Prostate gland (tissue), 2 donors: Measurements from ENCODE around the gene INTS13.

Experiments
- POLR2AphosphoS5 ChIP-seq: sonication (generic); formaldehyde crosslinking; IDR thresholded peaks from one replicate; pipeline ENCODE4 v1.6.1; 2017; ENCODE audit warnings: antibody characterized with exemption
- TF ChIP-seq, protein P1 (sequence below), 4 experiments: fragments of 200-600 bp in 2 of 4; fragments of 450-650 bp in 2 of 4; sonication (generic) in 2 of 4; IDR thresholded peaks; 1 replicate in 3 of 4; 2 replicates in 1 of 4; pipeline ENCODE4 v1.5.1; 2016 to 2019; ENCODE audit warnings: antibody characterized with exemption in 4 of 4, mild to moderate bottlenecking in 2 of 4, moderate library complexity in 2 of 4

DNA sequence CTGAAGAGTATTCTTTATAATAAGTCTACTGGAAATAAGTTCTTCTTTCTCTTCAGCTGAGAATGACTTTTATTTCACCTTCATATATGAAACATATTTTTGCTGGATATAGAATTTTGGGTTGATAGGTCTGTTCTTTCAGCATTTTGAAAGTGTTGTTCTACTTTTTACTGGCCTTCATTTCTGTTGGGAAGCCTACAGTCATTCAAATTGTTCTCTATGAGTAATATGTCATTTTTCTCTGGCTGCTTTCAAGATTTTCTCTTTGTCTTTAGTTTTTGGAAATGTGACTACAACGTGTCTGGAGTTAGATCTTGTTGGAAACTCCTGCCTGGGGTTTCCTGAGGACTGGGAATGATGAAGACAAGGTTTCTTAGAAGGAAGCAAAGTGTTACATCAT, 10.5 kb upstream of the INTS13 start:
- TF ChIP-seq, protein P1, sequence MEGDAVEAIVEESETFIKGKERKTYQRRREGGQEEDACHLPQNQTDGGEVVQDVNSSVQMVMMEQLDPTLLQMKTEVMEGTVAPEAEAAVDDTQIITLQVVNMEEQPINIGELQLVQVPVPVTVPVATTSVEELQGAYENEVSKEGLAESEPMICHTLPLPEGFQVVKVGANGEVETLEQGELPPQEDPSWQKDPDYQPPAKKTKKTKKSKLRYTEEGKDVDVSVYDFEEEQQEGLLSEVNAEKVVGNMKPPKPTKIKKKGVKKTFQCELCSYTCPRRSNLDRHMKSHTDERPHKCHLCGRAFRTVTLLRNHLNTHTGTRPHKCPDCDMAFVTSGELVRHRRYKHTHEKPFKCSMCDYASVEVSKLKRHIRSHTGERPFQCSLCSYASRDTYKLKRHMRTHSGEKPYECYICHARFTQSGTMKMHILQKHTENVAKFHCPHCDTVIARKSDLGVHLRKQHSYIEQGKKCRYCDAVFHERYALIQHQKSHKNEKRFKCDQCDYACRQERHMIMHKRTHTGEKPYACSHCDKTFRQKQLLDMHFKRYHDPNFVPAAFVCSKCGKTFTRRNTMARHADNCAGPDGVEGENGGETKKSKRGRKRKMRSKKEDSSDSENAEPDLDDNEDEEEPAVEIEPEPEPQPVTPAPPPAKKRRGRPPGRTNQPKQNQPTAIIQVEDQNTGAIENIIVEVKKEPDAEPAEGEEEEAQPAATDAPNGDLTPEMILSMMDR (IDR thresholded peaks at IDR 0.05): no peak
- TF ChIP-seq POLR2AphosphoS5: no peak
